ENCODE data around the gene CABP4.
A peak's percentile ranks its signal among the peaks of the same experiment; 100 is the strongest.

Gene CABP4

DNA sequence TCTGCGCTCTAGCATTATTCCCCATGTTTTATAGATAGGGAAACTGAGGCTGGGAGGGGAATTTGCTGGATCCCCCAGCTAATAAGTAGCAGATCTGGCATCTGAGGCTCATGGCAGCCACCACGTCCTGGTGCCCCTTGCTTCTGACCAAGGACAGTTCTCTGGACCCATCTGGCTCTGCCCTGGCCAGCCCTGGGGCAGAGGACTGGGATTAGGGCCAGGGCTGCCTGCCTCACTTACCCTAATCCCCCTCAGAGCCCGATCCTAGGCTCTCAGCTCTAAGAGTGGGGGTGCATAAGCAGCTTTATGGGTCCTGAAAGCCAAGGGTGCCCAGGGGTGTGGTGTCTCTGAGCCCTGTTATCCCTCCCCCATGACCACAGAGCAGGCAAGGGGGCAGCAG, at the start of gene CABP4:
TSS of gene CABP4 (plus strand) at position 301 of the 400 bp plus-strand sequence. CDS start at position 371, 70 bp downstream.
- DNase-seq (ENCODE audit: low read depth in 1 of 2, low spot score in 1 of 2), result no peak

DNA sequence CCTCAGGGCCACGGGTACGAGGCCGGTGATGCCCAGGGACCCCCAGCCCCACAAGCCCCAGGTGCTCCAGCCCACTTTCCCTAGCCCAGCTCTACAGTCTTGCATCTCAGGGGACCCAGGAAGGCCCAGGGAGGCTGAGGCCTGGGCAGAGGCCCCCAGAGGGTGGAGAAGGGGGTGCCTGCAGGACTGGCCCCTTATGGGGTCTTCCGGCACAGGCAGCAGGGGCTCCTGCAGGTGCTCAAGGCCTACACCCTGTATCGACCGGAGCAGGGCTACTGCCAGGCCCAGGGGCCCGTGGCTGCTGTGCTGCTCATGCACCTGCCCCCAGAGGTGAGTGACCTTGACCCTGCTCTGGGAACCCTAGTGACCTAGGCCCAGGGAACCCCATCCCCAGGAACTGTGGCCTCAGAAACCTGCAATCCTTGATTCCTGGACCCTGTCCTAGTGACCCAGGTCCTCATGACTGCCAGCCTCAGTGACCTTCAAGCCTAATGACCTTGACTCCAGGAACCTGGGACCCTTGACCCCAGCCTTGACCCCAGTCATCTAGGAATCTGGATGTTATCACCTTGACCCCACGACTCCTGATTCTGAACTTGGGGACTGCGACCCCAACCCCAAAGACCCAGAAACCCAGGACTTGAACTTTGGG, 49.3 kb upstream of the CABP4 start:
- no peak for DNase-seq (ENCODE audit: low read depth in 1 of 2, low spot score in 1 of 2)

DNA sequence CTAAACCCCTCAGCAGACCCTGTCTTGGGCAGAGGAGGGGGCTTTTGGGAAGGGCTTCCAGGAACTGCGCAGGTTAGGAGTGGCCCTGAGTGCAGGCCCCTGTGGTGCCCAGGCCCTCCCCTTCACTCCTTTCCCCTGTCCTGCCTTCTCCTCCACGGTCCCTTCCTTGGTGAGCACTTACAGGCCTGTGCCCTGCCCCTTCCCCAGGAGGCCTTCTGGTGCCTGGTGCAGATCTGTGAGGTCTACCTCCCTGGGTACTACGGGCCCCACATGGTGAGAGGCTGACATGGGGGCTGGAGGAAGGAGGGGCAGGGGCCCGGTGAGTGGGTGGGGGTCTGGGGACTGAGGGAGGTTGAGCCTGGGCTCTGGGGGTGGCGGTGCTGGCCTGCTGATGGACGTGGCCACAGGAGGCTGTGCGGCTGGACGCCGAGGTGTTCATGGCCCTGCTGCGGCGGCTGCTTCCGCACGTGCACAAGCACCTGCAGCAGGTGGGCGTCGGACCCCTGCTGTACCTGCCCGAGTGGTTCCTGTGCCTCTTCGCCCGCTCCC, 48.7 kb upstream of the CABP4 start:
- DNase-seq (ENCODE audit: low read depth in 1 of 2, low spot score in 1 of 2), result no peak

DNA sequence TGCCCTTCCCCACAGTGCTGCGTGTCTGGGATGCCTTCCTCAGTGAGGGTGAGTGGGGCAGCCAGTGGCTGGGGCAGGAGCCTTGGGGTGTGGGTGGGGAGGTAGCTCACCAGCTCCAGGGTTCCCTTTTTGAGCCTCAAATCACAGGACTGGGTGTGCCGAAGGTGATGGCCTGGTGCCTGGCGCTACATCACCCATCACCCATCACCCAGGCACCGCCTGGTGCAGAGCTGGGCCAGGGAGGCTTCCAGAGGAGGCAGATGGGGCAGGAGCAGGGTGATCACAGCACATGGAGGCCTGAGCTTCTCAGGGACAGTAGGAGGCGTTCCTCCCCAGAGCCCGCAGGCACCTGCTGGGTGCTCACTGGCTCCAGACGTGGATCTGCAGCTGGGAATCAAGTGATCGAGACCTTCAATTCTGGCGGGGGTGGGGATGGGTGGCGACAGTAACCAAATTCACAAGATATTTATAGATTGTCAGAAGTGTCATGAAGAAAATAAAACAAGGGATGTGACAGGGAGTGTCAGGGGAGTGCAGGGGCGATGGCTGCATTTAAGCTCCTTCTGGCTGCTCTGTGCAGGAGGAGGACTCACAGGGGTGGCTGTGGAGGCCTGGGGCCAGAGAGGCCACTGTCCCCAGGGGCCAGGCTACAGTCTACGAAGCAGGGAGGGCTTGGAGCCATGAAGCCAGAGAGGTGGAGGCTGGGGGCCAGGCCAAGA, 48.0 kb upstream of the CABP4 start:
- DNase-seq (ENCODE audit: low read depth in 1 of 2, low spot score in 1 of 2), result no peak

DNA sequence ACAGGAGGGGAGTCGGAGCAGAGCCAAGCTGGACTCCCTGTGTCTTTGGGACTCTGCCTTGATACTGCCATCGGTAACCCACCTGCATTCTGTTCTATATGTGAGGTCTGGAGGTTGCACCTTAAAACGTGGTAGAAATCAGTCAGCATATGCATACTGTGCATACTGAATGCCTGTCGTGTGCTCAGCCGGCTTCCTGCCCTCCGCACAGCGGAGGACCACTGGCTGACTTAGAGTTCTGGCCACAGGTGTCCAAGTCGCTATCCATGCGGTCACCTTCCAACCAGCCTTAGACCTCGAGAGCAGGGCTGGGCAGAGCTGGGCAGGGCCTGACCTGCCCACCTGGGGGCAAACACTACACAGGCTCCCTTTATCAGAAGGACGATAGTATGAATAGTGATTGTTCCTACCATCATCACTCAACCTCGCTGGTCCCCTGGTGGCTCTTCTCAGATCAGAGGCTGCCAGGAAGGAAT, 47.4 kb upstream of the CABP4 start:
- DNase-seq (ENCODE audit: low read depth in 1 of 2, low spot score in 1 of 2), result no peak

DNA sequence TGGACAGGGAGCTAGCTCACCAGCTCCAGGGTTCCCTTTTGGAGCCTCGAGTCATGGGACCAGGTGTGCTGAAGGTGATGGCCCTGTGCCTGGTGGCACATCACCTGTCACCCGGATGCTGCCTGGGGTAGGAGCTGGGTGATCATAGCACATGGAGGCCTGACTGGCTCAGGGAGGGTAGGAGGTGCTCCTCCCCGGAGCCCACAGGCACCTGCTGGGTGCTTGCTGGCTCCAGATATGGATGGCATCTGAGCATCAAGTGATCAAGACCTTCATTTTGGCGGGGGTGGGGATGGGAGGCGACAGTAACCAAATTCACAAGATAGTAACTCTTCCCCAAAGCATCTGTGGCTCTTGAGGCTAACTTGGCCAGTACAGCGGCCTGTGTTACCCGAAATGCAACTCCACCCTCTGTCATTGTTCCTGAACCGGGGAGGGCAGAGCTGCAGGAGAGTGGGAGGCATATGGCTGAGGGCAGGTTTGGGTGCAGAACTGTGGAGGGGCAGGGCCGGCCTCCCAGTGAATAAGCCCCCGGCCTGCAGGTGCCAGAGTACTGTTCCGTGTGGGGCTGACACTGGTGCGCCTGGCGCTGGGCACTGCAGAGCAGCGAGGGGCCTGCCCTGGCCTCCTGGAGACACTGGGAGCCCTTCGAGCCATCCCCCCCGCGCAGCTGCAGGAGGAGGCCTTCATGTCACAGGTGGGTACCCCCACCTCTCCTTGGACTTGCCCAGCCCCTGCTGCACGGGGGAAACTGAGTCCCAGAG, 46.5 kb upstream of the CABP4 start:
- DNase-seq (ENCODE audit: low read depth in 1 of 2, low spot score in 1 of 2), result no peak

DNA sequence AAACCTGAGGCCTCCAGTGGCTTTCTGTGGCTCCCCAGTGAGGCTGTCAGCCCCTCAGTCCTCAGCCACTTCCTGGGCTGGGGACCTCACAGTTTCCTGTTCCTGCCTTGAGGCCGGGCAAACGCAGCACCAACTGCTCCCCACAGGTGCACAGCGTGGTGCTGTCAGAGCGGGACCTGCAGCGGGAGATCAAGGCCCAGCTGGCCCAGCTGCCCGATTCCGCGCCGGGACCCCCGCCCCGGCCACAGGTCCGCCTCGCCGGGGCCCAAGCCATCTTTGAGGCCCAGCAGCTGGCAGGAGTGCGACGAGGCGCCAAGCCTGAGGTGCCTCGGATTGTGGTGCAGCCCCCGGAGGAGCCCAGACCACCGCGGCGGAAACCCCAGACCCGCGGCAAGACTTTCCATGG, 45.9 kb upstream of the CABP4 start:
- DNase-seq (ENCODE audit: low read depth in 1 of 2, low spot score in 1 of 2), result peak in 1 of 2 donors; percentile 56

DNA sequence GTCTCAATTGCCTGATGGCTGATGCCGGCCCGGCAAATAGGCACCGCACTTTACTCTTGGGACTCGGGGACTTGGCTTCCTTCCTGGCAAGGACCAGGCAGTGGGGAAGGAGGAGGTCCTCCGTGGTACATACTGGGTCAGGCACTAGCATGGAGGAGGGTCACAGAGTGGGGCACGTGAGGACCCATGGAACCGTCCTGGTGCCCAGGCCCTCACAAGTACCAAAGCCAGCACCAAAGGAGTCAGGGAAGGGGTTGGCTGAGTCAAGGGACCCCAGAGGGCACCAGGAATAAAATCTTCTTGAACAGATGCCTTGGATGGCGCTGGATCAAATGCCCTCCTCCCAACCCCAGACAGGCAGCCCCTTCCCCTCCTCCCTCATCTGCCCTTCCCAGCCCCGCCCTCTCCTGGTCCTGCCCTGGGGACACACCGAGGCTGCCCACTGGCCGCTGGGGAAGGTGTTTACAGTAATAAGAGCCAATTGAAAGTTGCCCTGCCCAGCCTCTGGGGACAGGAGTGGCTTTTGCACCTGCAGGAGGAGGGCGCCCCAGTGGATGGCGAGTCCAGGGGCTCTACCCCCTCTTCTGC, 45.3 kb upstream of the CABP4 start:
- no peak for DNase-seq (ENCODE audit: low read depth in 1 of 2, low spot score in 1 of 2)

DNA sequence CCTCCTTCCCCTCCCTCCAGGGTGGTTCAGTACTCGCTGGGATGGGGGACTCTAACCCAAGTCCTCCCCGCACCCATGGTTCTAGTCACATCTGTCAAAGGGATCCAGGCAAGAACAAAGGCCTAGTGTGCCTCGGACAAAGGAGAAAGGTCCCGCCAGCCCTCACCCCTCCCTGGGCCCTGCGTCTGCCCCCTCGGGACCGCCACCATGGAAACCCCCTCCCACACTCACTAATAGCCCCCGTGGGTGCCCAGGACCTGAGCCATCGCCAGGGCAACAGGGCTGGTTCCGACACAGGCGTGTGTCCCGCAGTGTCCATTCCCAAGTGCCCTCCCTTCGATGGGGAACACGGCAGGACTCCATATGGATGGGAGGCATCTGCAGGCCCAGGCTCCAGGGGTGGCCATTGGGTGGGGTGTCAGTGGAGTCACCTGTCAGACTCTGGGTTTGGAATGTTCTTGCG, 44.8 kb upstream of the CABP4 start:
- DNase-seq (ENCODE audit: low read depth in 1 of 2, low spot score in 1 of 2), result no peak

DNA sequence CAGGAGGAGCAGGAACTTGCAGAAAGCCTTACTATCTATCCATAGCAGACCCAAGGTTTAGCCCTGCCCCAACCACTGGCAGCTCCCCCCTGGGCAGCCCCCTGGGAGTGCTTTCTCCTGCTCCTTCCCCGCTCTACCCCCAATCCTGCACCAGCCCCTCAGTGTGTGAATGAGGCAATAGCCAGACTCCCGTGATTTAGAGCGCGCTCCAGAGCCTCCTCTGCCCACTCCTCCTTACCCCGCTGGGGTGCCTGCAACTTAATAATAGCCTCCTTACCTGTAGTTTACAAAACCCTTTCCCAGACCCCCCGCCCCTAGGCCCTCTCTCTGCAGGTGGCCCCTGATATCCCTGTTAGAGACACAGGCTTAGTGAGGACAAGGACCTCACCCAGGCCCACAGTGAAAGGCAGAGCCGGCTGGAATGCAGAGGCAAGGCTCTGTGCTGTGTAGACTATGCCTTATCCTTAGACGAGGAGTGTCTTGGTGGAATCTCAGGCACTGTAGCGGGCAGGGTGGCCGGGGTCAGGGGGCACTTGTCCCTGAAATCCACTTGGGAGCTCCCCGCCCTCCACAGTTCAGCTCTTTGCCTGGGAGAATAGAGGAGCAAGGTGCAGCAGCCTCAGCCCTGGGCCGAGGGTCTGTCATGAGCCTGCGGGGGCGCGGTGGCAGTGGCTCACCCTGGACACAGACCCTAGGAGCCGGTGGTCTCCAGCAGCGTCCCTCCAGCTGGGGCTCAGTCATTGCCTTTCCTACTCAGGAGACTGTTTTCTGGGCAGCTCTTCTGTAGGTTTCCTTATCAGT, 44.0 kb upstream of the CABP4 start:
- no peak for DNase-seq (ENCODE audit: low read depth in 1 of 2, low spot score in 1 of 2)

DNA sequence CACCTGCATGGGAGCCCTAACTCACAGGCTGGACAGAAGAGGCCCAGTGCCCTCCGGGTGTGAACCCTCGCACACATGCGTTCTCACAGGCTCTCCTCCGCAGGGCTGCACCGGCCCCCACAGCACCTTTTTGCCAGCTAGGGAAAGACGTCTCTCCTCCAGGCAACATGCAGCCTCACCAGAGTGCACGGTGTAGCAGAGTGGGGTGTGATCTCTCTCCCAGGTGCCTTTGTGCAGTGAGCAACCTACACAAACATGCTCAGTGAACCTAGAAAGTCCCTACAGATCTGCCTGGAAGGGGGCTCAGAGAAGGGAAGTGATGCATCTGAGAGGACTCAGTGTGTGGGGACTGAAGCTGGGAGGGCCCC, 43.4 kb upstream of the CABP4 start:
- DNase-seq (ENCODE audit: low read depth in 1 of 2, low spot score in 1 of 2), result no peak

DNA sequence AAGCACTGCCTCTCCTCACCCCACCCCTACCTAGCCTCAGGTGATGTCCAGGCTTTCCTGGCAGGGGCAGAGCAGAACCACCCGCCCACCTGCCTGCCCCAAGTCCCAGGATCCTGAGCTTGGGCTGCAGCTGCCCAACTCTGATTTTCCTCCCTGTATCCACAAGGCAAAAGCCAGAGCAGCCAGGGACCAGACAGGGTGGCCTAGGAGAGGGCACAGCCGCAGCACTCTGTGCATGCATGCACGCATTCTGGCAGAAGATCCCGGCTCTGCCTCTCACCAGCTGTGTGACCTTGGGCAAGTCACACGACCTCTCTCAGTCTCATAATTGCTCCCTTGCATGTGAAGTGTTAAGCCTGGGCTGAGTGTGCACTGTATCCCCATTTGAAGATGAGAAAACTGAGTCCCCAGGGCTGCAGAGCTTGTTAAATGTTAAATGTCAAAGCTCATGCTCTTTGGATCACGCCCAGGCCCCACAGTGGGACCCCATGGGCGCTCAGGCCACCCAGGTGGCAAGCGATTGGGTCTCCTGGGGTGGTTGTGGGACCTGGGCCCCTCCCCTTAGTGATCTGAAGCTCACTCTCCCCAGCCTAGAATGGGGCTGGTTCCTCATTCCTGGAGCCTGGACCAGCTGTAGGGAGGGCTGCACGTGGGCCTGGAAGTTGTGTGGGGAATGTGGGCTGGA, 42.5 kb upstream of the CABP4 start:
- no peak for DNase-seq (ENCODE audit: low read depth in 1 of 2, low spot score in 1 of 2)

DNA sequence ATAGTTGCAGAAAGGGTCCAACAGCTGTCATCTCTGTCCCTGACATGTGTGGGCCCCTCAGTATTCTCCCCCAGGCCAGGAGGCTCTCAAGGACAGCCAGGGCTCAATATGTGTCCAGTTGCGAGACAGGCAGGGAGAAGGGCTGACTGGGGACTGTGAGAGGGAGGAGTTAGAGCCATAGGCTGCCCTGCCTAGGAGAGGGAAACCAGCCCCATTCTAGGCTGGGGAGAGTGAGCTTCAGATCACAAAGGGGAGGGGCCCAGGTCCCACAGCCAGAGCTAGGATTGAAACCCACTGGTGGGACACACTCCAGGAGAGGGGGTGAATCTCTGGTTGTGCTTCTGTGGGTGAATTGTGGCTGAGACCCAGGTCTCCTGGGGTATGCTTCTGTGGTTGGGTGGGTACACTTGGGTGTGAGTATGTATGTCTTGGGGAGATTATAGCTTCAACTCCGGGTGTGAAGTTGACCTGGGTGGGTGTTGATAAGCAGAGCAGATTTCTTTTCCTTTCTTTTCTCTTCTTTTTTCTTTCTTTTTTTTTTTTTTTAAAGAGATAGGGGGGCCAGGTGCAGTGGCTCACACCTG, 41.8 kb upstream of the CABP4 start:
- no peak for DNase-seq (ENCODE audit: low read depth in 1 of 2, low spot score in 1 of 2)

DNA sequence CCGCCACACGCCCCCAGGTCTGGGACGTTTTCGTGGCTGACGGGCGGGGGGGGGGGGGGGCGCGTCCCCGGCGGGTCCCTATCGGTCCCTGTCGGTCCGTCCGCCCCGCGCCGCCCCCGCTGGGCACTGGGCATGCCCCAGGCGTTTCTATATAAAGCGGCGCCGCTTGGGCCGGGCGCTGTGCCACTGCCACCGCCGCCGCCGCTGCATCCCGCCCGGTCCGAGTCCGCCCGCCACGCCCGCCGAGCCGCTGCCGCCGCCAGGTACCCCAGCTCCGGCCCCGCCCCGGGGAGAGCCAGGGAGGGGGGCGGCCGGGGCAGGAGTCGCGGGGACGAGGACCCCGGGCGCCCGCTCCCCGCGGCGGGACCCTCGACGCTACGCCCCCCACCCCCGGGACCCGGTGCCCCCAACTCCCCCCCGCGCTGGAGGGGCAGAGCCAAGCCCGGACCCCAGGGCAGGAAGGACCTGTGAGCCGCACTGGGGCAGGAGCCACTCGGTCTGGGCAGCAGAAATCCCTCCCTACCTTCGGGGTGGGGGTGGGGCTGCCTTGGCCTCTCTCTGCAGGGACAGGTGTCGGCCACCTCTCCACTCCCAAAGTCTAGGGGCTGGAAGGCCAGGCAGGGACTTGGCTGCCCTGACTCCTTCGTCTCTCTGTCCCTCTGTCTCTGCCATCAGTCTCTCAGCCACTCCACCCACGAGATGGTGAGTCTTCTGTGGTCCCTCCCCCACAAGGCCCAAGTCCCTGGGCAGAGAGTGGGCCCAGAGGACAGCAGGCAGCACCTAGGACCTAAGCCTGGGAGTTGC, 39.5 kb upstream of the CABP4 start, which contains the start of gene CARNS1:
TSS of gene CARNS1 (plus strand) at position 178 of the 804 bp plus-strand sequence. CDS start at position 700, 522 bp downstream.
- DNase-seq (ENCODE audit: low read depth in 1 of 2, low spot score in 1 of 2), result no peak

DNA sequence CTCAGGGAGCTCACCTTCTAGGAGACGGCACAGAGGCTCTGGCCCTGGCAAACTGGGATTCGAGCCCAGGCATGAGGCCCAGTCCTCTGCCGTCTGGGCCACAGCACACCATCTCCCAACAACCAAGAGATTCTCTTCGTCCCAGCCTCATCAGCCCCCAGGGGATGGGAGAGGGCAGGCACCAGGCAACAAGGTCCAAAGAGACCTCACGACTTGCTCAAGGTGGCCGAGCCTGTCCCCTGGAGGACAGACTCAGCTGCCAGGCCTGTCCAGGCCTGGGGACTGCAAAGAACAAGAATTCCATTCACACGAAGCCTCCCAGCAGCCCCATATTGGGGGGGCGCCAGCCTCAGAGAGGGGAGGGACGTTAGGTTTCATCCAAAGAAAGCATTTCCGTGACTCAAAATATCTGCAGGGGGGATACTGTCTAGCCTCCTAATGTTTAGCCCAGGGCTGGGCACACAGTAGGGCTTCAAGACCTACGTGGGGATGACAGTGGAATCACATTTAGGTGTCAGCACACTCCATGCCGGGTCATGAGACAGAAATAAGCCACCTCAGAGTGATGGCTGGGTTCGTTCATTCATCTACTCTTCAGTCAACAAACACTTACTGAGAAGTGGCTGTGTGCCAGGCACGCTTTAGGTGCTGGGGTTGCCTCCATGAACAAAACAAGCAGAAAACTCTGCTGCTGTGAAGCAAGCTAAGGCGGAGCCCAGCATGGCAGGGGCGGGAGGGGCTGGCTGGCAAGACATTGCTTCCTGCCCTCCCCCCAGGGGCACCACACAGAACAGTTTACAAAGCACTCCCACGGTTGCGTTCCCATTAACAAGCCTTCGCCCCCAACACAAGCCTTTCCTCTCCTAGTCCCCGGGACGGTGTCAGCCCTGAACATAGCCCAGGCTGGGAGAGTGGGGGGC, 38.5 kb upstream of the CABP4 start:
- peak in 1 of 2 donors; percentile 74 for DNase-seq (ENCODE audit: low read depth in 1 of 2, low spot score in 1 of 2)

DNA sequence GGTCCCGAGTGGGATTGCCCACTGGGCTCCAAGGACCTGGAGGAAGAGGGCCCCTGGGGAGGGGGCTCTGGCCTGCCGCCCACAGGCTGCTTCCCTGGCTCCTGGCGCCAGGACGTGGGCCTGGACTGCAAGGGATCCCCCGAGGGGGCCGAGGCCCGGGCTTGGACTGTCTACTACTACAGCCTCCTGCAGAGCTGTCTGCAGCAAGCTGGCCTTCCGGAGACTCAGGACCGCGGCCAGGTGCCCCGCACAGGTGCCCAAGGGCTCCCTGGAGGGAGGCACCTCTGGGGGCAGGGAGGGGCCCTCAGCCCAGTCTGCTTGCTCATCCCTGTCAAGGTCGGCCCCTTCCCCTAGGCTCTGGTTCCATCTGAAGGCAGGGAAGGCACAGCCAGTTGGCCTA, 37.7 kb upstream of the CABP4 start:
- no peak for DNase-seq (ENCODE audit: low read depth in 1 of 2, low spot score in 1 of 2)

DNA sequence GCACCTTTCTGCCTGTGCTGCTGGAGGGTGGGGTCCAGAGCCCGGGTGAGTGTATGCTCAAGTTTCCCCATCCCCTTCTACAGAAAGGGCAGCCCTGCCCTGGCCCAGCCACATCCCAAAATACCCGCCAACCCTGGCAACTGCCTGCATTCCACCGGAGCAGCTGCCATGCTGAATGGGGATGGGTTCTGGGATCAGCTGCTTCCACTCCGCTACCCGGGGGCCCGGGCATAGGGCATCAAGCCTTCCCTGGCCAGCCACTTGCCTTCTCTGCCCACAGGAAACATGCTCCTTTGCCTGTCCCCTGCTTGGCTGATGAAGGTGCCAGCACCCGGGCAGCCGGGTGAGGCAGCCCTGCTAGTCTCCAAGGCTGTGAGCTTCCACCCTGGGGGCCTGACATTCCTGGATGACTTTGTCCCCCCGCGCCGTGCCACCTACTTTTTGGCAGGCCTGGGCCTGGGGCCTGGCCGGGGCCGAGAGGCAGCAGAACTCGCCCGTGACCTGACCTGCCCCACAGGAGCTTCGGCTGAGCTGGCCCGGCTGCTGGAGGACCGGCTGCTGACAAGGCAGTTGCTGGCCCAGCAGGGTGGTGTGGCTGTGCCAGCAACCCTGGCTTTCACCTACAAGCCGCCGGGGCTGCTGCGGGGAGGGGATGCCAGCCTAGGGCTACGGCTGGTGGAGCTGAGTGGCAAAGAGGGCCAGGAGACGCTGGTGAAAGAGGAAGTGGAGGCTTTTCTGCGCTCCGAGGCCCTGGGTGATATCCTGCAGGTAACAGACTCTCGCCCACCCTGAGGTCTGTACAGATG, 36.5 kb upstream of the CABP4 start:
- no peak for DNase-seq (ENCODE audit: low read depth in 1 of 2, low spot score in 1 of 2)

All from stimulated activated CD4-positive, alpha-beta T cell treated with anti-CD3 and anti-CD28 coated beads, Interleukin-15, amount 100 ng/mL, for 1 hour (primary cell).